Mesenteric fat pad (tissue), 1 donor: ENCODE results near the gene OGFOD3. TPM values are rescaled to one million over a fixed set of nuclear protein-coding genes. Genes with fewer than 3 reads are reported as not detected.
"Not testable (repeated sequence)": the region's sequence is repeated elsewhere in the genome, so short reads cannot be mapped to it uniquely, and the experiment has no call there.

Experiments used
- DNase-seq: peaks from one replicate; pipeline ENCODE4 v3.0.0-alpha.2; 2020; ENCODE audit warnings: low spot score
- total RNA-seq: library from RNA; stranded (reverse); fragmentation: NEBNext Ultra II Directional; extraction: Animal tissue kit (Norgen Biotek cat#: 25700); gene quantifications from one replicate; pipeline ENCODE4 v1.2.1, GENCODE V29; 2021
- donor health status: DM: yes; HTN: yes; CAD: no.

The OGFOD3 gene
- total RNA-seq, 1 donor from 2014 or later: 22.6 TPM

DNA sequence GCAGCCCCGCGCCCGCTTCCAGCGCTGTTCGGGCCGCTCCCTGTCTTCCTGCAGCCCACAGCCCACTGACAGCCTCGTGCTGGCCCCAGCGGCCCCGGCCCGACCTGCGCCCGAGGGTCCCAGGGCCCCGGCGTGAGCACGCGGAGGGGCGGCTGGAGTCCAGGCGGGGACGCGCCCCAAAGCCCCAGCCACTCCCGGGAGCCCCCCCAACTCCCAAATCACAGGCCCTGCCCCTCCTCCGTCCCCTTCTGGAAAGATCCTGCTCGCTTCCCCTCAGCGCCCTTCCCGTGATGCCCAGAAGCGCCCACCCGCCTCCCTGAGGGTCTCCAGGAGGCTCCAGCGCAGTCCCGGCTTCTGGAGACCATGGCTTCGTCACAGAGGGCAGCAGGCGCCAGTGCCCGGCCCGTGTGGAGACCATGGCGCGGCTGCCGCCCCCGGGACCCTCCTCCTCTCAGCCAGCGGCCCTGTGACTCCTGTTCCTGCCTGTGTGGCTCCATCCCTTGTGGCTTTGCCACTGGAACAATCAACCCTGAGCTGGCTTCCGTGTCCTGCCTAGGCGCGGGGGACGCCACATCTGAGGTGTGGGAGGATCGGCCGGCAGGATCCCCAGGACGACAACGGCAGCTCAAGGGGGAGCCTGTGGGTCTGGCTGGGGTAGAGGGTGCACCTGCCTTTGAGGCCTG is 42.9 kb downstream of the OGFOD3 start:
- DNase-seq: no peak

DNA sequence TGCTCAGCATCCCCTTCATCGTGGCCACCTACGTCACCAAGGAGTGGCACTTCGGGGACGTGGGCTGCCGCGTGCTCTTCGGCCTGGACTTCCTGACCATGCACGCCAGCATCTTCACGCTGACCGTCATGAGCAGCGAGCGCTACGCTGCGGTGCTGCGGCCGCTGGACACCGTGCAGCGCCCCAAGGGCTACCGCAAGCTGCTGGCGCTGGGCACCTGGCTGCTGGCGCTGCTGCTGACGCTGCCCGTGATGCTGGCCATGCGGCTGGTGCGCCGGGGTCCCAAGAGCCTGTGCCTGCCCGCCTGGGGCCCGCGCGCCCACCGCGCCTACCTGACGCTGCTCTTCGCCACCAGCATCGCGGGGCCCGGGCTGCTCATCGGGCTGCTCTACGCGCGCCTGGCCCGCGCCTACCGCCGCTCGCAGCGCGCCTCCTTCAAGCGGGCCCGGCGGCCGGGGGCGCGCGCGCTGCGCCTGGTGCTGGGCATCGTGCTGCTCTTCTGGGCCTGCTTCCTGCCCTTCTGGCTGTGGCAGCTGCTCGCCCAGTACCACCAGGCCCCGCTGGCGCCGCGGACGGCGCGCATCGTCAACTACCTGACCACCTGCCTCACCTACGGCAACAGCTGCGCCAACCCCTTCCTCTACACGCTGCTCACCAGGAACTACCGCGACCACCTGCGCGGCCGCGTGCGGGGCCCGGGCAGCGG is 43.6 kb downstream of the OGFOD3 start:
- DNase-seq: no peak

- no peak for DNase-seq
Measured at GRCh38 chr17:82373731-82374625, 44.4 kb downstream of the OGFOD3 start.

GRCh38 chr17:82373072-82373452 is 45.3 kb downstream of the OGFOD3 start:
- DNase-seq: not testable (repeated sequence)

- no peak for DNase-seq
Measured at GRCh38 chr17:82372249-82373071, 45.9 kb downstream of the OGFOD3 start.

GRCh38 chr17:82371333-82372248 is 46.8 kb downstream of the OGFOD3 start, which contains the start of gene UTS2R:
Gene UTS2R (plus strand): TSS chr17:82371765. CDS start chr17:82374325, 2,560 bp downstream.
- DNase-seq: no peak

GRCh38 chr17:82370471-82371332 is 47.7 kb downstream of the OGFOD3 start:
- no peak for DNase-seq

GRCh38 chr17:82369211-82369610 is 49.2 kb downstream of the OGFOD3 start:
- DNase-seq: no peak

DNA sequence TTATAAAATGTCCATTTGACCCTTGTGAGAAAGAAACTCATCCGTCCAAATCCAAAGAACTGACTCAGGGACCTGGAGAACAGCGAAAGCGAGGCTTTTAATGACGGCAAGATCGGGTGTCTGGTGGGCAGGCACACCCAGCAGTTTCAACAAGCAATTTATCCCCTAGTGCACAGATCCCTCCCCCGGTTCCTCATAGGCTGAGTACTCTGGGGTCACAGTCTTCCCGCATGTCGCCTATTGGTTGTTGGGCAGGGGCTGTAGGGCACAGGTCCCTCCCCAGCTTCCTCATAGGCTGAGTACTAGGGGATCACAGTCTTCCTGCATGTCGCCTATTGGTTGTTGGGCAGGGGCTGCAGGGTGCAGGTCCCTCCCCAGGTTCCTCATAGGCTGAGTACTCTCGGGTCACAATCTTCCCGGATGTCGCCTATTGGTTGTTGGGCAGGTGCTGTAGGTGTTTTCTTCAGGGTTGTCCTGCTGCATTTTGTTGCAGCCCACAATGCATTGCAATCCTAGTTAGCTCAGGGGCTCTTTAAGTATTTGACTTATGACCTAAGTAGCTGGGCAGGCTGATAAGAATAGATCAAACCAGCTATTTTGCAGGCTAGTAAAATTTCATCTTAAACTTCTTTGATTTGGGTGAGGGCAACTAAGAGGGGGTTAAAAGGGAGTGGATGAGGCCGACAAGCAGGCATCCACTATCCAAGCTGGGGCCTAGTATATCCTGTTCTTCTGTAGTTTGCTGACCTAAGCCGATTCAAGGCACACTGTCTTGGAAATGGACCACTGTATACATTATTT is 50.5 kb downstream of the OGFOD3 start:
- DNase-seq: no peak

DNA sequence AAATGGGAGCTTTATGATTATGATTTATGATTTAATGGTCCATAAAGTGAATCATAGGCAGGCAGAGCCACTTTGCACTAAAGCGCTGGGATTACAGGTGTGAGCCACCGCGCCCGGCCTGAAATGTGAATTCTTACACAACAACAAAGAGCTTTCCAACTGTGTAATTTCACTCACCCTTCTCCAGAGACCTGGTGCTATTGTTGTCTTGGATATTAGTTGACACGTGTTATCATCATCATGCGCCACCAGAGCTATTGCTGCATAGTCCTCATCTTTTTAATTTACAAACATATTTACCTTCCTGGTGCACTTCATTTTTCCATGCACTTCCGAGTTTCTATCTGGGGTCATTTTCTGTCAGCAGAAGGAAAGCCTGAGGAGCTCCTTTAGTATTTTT is 51.6 kb downstream of the OGFOD3 start:
- no peak for DNase-seq

DNA sequence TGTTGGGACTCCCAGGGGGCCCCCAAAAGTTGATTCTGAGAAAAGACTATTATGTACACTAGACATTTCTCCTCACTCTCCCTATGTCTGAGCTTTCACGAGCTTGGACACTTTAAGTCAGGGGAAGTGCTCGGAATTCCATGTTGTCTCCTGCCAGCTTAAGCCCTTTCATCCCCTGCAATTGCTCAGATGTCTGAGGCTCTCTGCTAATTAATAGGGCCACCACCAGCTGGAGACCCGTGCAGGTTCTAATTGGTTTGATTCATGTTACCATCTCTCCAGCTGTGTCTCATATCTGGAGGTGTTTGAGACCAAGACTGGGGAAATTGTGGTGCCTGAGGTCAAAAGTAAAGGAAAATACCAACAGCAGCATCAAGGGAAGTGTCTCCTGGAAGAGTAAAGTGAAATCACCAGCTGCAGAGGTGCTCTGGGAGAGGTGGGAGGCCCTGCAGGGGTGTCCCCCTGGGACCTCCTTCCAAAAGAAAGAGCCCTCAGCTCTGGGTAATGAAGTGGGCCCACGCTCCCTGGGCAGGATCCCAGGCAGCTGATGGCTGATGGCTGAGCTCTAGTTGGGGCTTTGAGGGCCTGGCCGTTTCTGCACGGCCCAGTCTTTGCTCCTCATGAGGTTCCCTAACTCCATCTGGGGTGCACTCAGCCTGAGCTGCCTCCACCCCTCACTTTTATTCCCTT is 52.6 kb downstream of the OGFOD3 start:
- no peak for DNase-seq

DNA sequence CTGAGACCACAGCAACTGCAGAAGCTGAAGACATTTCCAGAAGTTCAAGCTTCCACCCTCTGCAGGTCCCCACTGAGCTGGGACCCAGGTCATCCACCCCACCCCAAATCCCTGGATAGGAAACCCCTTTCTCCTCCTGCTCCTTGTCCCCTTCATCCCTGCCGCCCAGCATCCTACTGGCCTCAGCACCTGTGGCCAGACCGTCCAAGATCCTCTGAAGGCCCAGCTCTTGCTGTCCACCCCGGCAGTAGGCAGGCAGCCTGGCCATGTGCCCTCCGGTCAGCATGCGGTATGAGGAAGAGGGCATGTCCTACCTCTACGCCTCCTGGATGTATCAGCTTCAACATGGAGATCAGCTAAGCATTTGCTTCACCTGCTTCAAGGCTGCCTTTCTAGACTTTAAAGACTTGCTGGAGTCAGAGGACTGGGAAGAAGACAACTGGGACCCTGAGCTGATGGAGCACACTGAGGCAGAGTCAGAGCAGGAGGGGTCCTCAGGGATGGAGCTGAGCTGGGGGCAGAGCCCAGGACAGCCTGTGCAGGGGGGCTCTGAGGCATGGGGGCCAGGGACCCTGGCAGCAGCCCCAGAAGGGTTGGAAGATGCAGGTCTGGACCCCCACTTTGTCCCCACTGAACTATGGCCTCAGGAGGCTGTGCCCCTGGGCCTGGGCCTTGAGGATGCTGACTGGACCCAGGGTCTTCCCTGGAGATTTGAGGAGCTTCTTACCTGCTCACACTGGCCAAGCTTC is 56.3 kb downstream of the OGFOD3 start:
- DNase-seq: no peak

DNA sequence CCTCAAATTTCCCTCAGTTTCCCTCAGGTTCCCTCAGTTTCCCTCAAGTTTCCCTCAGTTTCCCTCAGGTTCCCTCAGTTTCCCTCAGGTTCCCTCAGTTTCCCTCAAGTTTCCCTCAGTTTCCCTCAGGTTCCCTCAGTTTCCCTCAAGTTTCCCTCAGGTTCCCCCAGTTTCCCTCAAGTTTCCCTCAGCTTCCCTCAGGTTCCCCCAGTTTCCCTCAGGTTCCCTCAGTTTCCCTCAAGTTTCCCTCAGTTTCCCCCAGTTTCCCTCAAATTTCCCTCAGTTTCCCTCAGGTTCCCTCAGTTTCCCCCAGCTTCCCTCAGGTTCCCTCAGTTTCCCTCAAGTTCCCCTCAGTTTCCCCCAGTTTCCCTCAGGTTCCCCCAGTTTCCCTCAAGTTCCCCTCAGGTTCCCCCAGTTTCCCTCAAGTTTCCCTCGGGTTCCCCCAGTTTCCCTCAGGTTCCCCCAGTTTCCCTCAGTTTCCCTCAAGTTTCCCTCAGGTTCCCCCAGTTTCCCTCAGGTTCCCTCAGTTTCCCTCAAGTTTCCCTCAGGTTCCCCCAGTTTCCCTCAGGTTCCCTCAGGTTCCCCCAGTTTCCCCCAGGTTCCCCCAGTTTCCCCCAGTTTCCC is 58.8 kb downstream of the OGFOD3 start:
- DNase-seq: not testable (repeated sequence)

GRCh38 chr17:82358465-82359350 is 59.7 kb downstream of the OGFOD3 start, which contains the start of gene TEX19:
Gene TEX19 (plus strand): TSS chr17:82359247. CDS start chr17:82362151, 2,904 bp downstream.
- DNase-seq: no peak

DNA sequence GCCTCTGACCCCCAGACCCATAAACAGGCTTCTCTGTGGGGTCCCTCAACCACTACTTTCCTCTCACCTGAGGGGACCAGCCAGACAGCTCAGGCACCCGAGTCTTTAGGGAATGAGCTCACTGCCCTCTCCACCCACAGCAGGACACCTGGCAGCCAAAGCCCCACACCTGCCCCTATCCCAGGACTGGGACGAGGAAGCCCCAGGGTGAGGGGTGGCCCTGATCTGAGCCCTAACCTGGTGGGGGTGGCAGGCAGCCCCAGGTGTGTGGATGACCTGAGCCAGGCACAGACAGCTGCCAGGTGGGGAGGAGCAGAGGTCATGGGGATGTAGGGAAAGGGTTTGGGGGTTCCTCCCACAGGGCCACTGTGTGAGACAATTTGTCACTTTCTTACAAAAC is 61.0 kb downstream of the OGFOD3 start:
- DNase-seq: no peak
